RWPE2 (cell line): Measurements from ENCODE around the gene OSBPL7.

ENCODE experiments used
- ATAC-seq: fragments of 200-7000 bp; cut with Tn5 transposase; 3 replicates; pipeline ENCODE4 v1.9.1; 2021; ENCODE audit warnings: low read depth
- DNase-seq: peaks from one replicate; pipeline ENCODE4 v3.0.0-alpha.2; 2020; ENCODE audit warnings: low spot score
- H3K27ac ChIP-seq: fragments of 450-650 bp; 2 replicates; pipeline ENCODE4 v1.5.1; 2017; ENCODE audit warnings: mild to moderate bottlenecking; ENCODE audit not compliant: poor library complexity, severe bottlenecking
- H3K27me3 ChIP-seq: fragments of 250-450 bp; sonication (Bioruptor Pico); 2 replicates; pipeline ENCODE4 v1.5.1; 2021; ENCODE audit warnings: mild to moderate bottlenecking, moderate library complexity; ENCODE audit not compliant: insufficient read depth, poor library complexity, severe bottlenecking
- H3K36me3 ChIP-seq: fragments of 250-450 bp; sonication (Bioruptor Pico); 2 replicates; pipeline ENCODE4 v1.5.1; 2020; ENCODE audit warnings: low read depth, mild to moderate bottlenecking, moderate library complexity
- H3K4me1 ChIP-seq: fragments of 250-450 bp; sonication (Bioruptor Pico); 2 replicates; pipeline ENCODE4 v1.5.1; 2021; ENCODE audit warnings: mild to moderate bottlenecking, moderate library complexity; ENCODE audit not compliant: insufficient read depth, poor library complexity, severe bottlenecking
- H3K4me3 ChIP-seq: fragments of 250-450 bp; sonication (Bioruptor Pico); 2 replicates; pipeline ENCODE4 v1.5.1; 2021; ENCODE audit warnings: mild to moderate bottlenecking, moderate library complexity; ENCODE audit not compliant: severe bottlenecking
- H3K9me3 ChIP-seq: fragments of 250-450 bp; sonication (Bioruptor Pico); 2 replicates; pipeline ENCODE4 v1.5.1; 2021; ENCODE audit warnings: mild to moderate bottlenecking, moderate library complexity; ENCODE audit not compliant: severe bottlenecking
- CTCF ChIP-seq: fragments of 450-650 bp; IDR thresholded peaks from one replicate; pipeline ENCODE4 v1.5.1; 2017; ENCODE audit warnings: mild to moderate bottlenecking, moderate library complexity; ENCODE audit not compliant: poor library complexity, severe bottlenecking

OSBPL7 gene

GRCh38 chr17:47847341-47848197 lies 26.0 kb upstream of the OSBPL7 start:
- ATAC-seq (no peak), DNase-seq (no peak)
- TF ChIP-seq CTCF: peak; percentile 31
- no peak overlapping the region for H3K27ac ChIP-seq
- H3K4me3 ChIP-seq: no peak overlapping the region
- H3K4me1 ChIP-seq: peaks cover 6% of the 10 kb centered on the region
- peaks cover 2% of the 10 kb centered on the region; the same call in 1 of the 2 replicates for H3K36me3 ChIP-seq
- H3K27me3 ChIP-seq: no peaks in the 10 kb centered on the region
- H3K9me3 ChIP-seq: no peaks in the 10 kb centered on the region

- no peak for ATAC-seq
- Histone ChIP-seq H3K27ac (no peak overlapping the region), H3K27me3 (no peaks in the 10 kb centered on the region), H3K36me3 (peaks cover 2% of the 10 kb centered on the region; the same call in 1 of the 2 replicates), H3K4me1 (peaks cover 6% of the 10 kb centered on the region), H3K4me3 (no peak overlapping the region), H3K9me3 (no peaks in the 10 kb centered on the region)
- DNase-seq: no peak
- no peak for TF ChIP-seq CTCF
Measured at GRCh38 chr17:47846716-47847340, 25.2 kb upstream of the OSBPL7 start.

- H3K27ac ChIP-seq: no peak overlapping the region
- ATAC-seq (no peak), DNase-seq (no peak)
- no peak for TF ChIP-seq CTCF
- peaks cover 10% of the 10 kb centered on the region for H3K4me1 ChIP-seq
- H3K9me3 ChIP-seq: no peaks in the 10 kb centered on the region
- H3K36me3 ChIP-seq: peaks cover 2% of the 10 kb centered on the region; the same call in 1 of the 2 replicates
- H3K27me3 ChIP-seq: no peaks in the 10 kb centered on the region
- H3K4me3 ChIP-seq: no peak overlapping the region
Measured at GRCh38 chr17:47845716-47846075, 24.1 kb upstream of the OSBPL7 start.

- no peak for ATAC-seq
Measured at GRCh38 chr17:47844814-47845715, 23.5 kb upstream of the OSBPL7 start.

More at GRCh38 chr17:47844814-47845715, 23.5 kb upstream of the OSBPL7 start:
- Histone ChIP-seq H3K27me3 (no peaks in the 10 kb centered on the region), H3K27ac (no peak overlapping the region), H3K4me3 (no peak overlapping the region), H3K9me3 (no peaks in the 10 kb centered on the region), H3K4me1 (peaks cover 10% of the 10 kb centered on the region), H3K36me3 (peaks cover 2% of the 10 kb centered on the region; the same call in 1 of the 2 replicates)
- DNase-seq: no peak
- peak; percentile 38 for TF ChIP-seq CTCF
